HG03135 (cell line): Measurements from ENCODE around the gene ADGRG1.

Experiments used
- ATAC-seq: cut with Tn5 transposase; IDR thresholded peaks from one replicate; pipeline ENCODE4 v1.9.1; 2021; ENCODE audit warnings: mild to moderate bottlenecking, moderate library complexity; ENCODE audit not compliant: unreplicated experiment

ADGRG1 gene

DNA sequence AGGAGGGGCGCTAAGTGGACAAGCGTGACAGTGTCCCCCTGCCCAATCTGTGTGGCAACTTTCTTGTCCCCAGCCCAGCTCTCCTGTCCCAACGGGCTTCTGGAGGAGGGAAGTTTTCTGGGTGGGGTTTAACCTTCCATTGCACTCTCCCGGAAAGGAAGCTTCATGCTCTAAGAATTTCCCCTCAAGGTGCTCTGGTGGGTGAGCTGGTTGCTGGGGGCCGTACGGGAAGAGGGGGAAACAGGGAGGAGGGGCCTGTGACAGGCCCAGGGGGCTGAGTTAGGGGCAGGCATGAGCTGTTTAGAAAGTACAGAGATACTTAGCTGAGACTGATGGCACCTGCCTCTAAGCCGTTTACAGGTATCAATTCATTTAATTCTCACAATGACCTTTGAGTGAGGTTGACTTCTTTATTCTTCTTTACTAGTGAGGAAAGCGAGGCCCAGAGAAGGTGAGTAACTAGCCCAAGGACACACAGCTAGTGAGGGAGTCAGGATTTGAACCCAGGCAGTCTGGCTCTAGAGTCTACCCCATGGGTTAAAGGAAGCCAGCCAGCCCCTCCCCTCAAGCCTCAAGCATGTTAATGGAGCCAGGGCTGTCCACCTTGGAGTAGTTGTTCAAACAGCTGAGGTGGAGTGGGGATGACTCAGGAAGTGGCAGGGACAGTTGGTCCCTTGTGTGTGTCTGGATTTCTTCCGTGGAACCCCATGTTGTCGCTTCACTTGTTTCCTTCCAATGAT is 18.9 kb downstream of the ADGRG1 start:
- no peak for ATAC-seq

DNA sequence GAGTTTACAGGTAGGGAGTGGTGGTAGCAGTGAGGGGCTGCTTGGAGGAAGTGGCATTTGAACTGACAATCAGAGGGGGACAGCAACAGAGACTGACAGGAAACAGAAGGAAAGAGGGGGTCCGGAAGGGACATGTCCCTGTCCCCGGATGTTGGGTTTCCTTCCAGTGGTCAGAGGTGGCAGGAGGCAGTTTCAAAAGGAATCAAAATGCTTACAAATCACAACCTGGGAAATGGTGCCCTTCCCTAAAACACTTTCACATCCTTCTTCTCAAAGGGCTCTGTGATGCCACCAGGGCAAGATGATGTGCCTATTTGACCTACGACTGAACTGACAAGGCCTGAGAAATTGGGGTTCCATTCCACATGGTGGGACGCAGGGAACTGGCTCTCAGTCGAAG is 19.7 kb downstream of the ADGRG1 start:
- no peak for ATAC-seq

DNA sequence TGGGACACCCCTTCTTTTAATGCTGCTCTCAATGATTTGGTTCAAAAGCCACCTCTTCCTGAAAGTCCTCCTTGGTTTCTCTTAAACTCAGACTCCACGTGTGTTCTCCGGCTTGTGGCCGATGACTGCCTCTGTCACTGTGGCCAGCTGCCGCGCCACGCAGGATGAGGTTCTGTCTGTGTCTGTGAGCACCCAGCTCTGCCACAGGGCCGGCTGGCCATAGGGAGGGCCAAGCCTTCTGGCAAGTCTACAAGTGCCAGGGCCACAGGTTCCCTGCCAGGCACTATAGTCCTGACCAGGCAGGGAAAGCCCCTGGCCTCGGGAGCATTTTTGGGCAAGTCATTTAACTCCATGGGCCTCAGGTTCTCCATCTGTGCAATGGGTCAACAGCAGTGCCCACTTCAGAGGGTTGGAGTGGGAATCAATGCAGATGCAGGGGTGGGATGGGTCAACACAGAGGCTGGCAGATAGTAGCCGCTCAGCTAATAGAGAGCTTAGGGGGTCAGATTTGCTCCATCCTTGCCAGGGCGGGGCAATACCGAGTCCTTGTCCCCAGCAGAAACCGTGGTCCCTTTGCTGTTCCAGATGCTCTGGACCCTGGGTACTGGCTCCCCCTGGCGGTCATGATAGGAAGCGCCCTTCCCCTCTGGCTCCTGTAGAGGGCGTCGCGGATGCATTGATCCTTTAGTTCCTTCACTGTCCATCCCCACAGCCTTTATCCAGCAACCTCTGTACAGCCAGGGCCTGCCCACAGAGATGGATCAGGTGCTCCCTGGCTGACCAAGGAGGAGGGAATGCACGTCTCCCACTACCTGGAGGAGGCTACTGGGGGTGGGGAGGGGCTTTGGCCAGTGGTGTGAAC is 20.4 kb downstream of the ADGRG1 start:
- peak; percentile 61 for ATAC-seq

DNA sequence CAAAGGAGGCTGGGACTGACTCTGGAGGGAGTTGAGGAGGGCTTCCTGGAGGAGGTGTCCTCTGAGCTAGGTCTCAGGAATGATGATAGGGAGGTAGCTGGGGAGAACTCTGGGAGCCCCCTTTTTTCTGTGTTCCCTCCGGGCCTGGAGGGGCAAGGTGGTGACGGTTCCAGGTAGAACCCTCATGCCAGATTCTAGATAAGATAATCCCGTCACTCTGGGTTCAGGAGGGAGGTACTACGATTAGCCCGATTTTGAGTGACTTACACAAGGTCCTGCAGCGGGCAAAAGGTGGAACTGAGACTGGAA is 21.0 kb downstream of the ADGRG1 start:
- ATAC-seq = no peak

DNA sequence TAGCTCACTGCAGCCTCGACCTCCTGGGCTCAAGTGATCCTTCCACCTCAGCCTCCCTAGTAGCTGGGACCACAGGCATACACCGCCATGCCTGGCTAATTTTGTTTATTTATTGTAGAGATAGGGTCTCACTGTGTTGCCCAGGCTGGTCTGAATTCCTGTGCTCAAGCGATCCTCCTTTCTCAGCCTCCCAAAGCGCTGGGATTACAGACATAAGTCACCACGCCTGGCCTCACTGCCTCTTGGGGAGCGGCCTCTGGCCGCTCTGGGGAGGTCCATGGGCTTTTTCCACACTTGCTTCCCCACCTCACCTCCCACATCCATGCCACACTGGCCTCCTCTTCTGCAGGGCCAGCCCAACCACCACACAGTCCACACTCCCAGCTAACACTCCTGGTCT is 21.4 kb downstream of the ADGRG1 start:
- ATAC-seq = no peak

DNA sequence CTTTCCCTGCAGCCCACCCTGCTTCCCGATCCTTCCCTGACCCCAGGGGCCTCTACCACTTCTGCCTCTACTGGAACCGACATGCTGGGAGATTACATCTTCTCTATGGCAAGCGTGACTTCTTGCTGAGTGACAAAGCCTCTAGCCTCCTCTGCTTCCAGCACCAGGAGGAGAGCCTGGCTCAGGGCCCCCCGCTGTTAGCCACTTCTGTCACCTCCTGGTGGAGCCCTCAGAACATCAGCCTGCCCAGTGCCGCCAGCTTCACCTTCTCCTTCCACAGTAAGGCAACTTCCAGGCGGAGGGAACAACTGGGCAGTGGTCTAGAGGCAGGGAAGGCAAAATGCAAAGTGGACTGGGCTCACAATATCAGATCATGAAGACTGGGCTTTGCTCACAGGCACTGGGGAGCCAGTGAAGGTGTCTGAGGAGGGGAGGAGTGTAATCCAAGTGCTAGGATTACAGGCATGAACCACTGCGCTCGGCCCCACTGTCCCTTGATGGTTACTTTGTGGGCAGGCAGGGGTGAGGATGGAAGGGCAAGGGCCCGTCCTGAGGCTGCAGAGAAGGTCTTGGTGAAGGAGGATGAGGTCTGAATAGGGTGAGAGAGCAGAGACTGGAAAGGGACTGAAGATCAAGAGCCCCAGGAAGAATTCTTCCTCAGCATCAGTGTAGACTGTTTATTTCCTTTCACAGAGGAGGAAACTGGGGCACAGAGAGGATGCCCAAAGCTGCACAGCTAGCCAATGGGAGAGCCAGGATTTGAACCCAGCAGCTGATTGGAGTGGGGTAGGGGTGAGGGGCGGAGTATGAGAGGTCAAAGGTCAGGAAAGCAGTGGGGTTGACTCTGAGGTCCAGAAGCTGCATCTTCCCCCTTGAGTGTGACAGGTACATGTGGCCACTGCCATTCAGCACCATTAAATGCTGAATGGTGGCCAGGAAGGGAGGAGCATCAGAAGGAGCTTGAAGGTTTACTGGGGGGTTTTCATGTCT is 23.2 kb downstream of the ADGRG1 start:
- no peak for ATAC-seq

DNA sequence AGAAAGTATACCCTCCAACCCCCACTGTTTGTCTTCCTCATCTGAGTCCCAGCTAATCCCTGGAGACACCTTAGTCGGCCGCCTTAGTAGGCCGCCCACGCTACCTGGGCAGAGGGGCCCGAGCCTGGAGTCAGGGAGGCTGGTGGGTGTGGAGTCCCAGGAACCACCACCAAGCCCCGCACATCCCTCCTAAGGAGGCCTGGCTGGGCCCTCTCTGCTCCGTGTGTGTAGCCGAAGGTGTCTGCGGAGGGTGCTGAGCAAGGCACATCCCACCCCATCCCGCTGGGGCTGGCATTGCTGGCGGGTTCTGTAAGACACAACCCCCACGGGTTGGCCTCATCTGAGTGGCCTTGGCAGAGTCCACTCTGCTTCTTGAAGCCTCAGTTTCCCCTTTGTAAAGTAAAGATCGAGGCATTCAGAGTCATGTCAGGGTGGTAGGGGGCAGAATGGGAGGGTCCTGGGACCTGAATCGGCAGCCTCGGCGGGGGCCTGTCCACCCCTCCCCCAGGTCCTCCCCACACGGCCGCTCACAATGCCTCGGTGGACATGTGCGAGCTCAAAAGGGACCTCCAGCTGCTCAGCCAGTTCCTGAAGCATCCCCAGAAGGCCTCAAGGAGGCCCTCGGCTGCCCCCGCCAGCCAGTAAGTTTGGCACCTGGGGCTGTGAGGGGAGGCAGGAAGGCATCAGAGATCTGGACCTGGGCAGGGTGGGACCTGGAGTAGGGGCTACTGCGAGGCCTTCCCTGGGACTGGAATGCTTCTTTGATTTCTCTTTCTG is 24.5 kb downstream of the ADGRG1 start:
- ATAC-seq = no peak

DNA sequence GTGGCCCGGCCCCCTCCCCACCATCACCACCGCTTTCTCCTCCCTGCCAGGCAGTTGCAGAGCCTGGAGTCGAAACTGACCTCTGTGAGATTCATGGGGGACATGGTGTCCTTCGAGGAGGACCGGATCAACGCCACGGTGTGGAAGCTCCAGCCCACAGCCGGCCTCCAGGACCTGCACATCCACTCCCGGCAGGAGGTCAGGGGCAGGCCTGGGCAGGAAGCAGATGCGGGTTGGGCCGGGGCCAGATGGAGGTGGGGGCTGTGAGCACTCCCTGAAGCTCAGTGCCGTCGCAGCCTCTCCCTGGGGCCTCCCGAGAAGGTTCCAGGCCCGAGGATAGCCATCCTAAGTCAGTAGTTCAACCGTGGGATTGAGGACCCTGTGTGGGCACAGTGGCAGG is 25.5 kb downstream of the ADGRG1 start:
- ATAC-seq = no peak

DNA sequence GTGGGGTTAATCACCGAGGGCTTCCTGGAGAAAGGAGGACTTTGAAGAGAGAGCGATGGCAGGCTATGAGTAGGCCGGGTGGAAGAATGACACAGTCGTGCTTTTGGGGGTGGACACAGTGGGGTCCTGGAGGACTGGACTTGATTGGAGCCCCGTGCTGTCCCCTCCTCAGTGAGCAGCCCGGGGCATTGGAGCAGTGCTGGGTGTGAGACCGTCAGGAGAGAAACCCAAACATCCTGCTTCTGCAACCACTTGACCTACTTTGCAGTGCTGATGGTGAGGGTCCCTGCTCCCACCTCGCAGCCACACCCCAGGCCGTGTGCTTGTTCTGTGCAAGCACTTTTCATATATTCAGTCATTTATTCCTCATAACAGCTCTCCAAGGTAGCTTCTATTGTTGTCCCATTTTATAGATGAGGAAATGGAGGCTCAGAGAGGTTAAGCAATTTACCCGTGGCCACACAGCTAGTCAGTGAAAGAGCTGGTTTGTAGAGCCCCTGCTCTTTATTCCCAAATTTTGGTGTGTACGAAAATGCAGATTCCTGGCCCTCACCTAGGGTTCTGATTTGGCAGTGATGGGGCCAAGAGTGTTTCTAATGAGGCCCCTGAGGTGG is 28.0 kb downstream of the ADGRG1 start:
- ATAC-seq = no peak

DNA sequence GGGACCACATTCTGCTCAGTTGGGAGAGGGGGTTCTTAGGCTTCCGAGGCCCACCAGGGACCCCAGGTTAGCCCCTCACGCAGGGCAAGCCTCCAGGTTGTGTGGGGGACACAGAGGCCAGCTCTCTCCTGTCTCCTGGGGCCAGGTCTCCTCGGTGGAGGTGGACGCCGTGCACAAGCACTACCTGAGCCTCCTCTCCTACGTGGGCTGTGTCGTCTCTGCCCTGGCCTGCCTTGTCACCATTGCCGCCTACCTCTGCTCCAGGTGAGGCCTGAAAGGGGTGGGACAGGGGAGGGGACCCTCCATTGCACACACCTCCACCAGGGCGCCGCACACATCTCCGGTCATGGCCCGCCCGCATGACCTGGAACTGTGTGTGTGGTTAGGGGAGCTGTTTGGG is 28.8 kb downstream of the ADGRG1 start:
- no peak for ATAC-seq

DNA sequence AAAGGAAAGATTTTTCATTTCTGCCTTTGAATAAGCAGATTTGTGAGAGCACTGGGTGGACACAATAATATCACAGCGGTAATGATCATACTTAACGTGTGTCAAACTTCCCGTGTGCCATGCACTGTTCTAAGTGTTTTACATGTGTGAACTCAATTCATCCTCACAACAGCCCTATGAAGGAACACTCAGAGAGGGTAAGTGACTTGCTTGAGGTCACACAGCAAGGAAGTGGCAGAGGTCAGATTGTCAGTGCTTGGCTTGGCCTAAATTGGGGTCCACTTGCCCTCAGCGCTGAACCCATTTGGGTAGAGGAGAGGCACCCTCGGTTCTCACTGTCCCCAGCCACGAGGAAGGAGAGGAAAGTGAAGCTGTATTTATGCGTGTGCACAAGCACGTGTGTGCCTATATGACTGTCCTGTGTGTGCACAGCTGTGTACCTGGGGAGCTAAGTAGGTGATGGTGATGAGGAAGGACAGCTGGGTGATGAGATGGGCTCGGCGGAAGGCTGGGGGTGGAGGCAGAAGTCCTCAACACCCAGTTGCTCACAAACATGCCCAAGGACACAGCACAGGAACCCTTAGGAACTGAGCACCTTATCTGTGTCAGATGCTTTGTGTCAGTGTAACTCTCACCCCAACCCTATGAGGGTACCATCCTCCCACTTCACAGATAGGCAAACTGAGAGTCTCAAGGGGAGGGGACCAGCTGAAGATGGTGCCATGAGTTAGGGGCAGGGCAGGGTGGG is 29.9 kb downstream of the ADGRG1 start:
- ATAC-seq = no peak

DNA sequence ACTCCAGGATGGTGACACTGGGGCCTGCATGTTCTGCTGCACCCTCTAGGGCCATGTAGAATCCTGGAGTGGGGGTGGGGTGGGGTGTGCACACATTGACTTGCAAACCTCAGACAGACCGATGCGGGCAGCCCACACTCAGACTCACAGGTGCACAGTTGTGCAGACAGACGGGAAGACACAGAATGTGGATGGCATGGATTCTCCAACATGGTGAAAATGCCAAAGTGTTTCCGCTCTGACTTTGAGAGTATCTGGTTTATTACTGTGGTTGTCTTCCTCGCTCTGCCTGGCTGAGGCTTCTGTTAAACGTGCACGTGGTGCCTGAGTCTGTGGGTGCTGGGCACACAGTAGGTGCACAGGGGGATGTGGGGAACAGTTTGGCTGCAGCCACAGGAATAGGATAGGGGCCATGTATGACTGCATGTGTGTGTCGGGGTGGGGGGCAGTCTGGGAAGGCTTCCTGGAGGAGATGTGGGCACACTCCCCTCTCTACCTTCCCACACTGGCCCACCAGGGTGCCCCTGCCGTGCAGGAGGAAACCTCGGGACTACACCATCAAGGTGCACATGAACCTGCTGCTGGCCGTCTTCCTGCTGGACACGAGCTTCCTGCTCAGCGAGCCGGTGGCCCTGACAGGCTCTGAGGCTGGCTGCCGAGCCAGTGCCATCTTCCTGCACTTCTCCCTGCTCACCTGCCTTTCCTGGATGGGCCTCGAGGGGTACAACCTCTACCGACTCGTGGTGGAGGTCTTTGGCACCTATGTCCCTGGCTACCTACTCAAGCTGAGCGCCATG is 30.6 kb downstream of the ADGRG1 start:
- ATAC-seq = no peak

DNA sequence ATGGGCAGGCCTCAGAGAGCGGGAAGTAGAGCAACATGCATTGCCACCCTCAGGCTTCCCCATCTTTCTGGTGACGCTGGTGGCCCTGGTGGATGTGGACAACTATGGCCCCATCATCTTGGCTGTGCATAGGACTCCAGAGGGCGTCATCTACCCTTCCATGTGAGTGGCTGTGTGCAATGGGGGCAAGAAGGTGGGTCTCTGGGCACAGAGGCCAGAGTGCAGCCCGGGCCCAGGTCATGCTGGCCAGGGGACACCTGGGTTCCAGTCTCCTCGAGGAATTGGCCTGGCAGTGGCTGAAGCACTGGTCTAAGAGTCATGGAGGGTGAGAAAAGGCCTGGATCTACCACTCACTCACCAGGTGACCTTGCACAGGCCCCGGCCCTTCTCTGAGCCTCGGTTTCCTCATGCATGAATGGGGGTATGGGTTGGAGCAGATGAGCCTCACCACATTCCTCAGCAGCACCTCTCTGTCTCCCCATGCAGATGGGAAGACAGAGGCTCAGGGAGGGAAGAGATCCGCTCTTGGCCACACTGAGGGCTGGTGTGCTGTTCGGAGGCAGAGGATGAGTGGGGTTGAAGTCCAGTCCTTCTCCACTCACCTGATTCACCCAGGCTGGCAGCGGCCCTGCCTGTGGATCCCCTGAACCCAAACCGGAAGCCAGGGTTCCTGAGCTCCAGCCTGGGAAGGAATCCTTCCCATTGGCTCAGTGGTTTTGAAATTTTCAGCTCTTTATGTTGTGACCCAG is 32.5 kb downstream of the ADGRG1 start:
- ATAC-seq = no peak

DNA sequence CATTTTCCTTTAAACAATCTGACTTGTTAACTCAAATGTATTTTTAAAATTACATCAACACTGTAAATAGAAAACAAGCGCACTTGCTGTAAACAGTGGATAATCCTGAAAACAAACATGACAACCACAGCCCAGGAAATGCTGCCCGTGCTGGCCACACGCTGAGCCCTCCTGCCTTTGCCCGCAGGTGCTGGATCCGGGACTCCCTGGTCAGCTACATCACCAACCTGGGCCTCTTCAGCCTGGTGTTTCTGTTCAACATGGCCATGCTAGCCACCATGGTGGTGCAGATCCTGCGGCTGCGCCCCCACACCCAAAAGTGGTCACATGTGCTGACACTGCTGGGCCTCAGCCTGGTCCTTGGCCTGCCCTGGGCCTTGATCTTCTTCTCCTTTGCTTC is 33.1 kb downstream of the ADGRG1 start:
- no peak for ATAC-seq

DNA sequence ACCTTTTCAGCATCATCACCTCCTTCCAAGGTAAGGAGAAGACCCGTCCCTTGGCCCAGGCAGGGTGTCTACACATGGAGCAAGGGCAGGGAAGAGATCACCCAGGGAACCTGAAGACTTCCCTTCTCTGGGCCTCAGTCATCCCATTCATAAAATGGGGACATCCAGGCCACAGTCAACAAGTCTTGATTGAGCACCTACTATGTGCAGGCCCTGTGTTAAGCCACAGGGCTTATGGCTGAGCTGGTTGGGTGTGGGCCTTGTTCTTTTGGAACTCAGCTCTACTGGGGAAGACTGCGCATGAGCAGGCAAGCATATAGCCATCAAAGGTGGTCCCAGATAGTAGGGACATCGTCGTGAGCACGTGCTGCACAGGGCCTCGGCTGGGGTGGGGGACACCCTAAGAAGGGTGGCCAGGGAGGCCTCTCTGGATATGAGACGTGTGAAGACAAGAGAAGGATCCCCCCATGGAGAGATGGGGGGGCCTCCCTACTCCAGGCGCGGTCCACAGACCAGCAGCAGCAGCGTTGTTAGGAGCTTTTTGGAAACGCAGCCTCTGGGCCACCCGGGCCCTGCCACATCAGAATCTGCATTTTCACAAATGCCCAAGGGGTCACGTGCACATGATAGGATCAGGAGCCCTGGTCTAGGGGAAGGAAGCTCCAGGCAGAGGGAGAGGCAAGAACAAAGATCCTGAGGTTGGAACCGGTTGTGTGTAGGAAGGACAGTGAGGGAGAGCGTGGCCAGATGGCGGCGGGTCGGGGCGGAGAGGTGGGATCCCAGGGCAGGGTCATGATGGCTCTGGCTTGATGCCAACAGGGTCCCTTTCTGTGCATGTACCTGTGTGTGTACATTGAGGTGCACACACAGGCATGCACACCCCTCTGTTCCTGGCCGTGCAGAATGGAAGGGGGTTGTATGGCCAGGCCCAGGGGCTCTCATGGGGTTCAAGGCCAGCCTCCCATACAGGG is 33.8 kb downstream of the ADGRG1 start:
- no peak for ATAC-seq

DNA sequence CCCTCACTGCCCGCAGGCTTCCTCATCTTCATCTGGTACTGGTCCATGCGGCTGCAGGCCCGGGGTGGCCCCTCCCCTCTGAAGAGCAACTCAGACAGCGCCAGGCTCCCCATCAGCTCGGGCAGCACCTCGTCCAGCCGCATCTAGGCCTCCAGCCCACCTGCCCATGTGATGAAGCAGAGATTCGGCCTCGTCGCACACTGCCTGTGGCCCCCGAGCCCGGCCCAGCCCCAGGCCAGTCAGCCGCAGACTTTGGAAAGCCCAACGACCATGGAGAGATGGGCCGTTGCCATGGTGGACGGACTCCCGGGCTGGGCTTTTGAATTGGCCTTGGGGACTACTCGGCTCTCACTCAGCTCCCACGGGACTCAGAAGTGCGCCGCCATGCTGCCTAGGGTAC is 35.0 kb downstream of the ADGRG1 start:
- no peak for ATAC-seq
